Cardiac septum (tissue), 1 donor: Measurements from ENCODE around the gene NINJ2. TPM values are rescaled to one million over a fixed set of nuclear protein-coding genes. Genes with fewer than 3 reads are reported as not detected.
A peak's percentile ranks its signal among the peaks of the same experiment; 100 is the strongest.
"Not testable (repeated sequence)": the region's sequence is repeated elsewhere in the genome, so short reads cannot be mapped to it uniquely, and the experiment has no call there.

Experiments
- DNase-seq: peaks from one replicate; pipeline ENCODE4 v3.0.0-alpha.2; 2020; ENCODE audit warnings: low spot score
- intact Hi-C: fragments of 100-400 bp; cut with DNase I; formaldehyde crosslinking; loops from one replicate; pipeline ENCODE4 v1.14.0; 2022
- total RNA-seq: library from RNA; stranded (reverse); fragmentation: NEBNext Ultra II Directional; extraction: Animal tissue kit (Norgen Biotek cat#: 25700); gene quantifications from one replicate; pipeline ENCODE4 v1.2.1, GENCODE V29; 2021
- donor health status: DM: no; HTN: no; CAD: no.

The NINJ2 gene
- total RNA-seq, 1 donor from 2014 or later = 3.9 TPM

DNA sequence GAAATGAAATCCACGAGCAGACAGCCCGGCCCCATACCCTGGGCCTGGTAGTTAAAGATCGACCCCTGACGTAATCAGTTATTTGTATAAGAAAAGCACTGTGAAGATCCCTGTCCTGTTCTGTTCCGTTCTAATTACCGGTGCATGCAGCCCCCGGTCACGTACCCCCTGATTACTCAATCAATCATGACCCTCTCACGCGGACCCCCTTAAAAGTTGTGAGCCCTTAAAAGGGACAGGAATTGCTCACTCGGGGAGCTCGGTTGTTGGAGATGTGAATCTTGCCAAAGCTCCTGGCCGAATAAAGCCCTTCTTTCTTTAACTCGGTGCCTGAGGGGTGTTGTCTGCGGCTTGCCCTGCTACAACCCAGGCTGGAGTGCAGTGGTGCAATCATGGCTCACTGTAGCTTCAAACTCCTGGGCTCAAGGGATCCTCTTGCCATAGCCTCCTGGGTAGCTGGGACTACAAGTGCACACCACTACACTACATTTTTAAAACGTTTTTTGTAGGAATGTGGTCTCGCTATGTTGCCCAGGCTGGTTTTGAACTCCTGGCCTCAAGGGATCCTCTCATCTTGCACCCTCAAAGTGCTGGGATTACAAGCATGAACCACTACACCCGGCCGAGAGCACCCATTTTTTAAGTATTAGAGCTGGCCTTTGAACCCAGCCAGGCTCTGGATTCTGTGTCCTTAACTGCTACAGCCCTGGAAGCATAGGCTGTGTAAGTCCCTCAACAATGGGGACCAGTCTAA lies 85.1 kb downstream of the NINJ2 start:
- DNase-seq = not testable (repeated sequence)
- intact Hi-C loops = loop anchor here (10.0 kb wide), 1 partner anchor 1007 kb away; no protein-coding TSS in a partner anchor

DNA sequence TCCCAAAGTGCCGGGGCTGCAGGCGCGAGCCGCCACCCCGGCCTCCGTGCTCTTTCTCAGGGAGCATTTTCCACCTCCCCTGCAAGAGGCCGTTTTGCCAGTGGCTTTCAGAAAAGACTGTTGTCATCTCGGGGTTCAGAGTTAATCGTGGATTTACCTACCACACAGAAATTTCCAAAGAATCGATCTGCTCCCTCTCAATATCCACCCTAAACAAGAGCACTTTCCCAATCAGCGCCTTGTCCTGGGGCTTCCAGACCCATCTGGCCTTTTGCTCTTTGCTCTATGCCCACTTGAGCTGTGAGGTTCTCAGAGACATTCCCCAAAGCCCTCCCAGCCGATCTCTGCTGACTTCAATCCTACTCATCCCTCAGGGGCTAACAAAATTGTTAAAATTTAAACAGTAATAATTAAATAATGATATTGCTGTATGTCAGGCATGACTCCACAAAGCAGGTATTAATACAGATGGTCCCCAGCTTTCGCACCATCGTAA lies 86.6 kb downstream of the NINJ2 start:
- intact Hi-C loops = loop anchor here (1.0 to 10.0 kb wide), 2 partner anchors 175 to 1008 kb away; no protein-coding TSS in a partner anchor
- DNase-seq = no peak

DNA sequence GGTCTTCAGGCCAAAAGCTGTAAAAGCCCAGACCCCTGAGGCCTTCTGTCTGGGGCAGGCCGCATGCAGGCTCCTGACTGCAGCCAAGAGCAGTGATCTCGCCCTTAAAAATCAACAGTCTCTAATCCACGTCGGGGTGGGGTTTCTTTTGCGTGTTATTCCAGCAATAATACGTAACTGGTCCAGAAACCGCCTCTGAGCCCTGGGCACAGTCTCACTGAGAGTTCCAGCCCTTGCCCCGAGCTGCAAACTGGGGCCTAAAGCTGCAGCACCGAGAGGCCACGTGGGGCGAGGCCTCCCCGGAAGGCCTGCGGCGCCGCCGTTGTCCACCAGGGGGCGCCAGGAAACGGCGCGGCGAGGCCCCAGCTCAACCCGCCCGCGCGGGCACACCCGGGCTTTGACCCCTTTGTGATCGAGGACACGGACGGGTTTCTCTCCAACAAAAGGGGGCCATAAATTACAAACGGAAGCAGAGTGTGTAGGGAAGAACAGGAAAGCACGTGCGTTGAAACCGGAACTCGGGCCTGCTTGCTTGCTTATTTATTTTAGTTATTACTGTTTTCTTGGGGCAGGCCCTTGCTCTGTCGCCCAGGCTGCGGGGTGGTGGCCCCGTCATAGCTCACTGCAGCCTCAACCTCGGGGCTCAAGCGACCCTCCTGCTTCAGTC lies 87.2 kb downstream of the NINJ2 start:
- DNase-seq = peak; percentile 94
- intact Hi-C loops = loop anchor here (1.0 to 10.0 kb wide), 3 partner anchors 68 to 1009 kb away; no protein-coding TSS in a partner anchor

DNA sequence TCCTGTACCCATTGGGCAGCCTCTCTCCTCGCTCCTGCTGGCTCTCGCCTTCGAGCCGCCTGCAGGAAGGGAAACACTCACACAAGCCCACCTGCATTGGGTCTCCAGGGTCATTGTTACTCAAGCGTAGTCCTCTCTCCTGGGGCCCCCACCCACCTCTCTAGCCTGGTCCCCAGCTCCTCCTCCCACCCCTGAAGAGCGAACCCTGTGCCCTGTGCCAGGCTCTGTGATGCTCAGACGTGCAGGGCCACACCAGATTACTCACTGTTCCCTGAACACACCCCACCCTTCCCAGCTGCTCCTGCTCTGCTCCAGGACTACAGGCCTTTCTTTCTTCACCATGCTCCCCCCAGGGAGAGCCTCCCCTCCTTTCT lies 88.1 kb downstream of the NINJ2 start:
- intact Hi-C loops = loop anchor here (1.0 to 10.0 kb wide), 2 partner anchors 69 to 1010 kb away; no protein-coding TSS in a partner anchor
- DNase-seq = no peak

DNA sequence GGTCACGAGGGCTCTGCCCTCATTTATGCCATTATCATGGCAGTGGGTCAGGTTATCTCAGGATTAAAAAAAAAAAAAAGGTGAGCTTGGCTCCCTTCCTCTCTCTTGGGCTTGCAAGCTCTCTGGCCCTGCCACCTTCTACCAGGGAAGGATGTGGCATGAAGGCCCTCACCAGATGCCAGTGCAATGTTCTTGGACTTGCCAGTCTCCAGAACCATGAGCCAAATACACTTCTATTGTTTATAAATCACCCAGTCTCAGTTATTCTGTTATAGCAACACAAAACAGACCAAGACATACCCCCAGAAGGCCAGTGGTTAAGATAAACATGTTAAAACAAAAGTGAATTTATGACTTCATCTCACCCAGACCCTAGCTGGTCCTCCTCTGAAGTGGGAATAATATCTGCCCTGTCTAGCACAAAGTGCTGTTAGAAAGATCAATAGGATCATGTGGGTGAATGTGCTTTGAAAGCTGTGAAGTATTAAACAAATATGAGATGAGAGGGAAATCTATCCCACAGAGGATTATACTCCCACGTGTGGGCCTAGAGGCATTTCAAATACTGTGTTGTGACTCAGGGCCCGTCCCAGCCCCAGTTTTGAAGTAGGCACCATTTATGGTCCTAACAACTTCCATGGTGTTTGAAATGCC lies 88.6 kb downstream of the NINJ2 start:
- intact Hi-C loops = loop anchor here (1.0 to 10.0 kb wide), 2 partner anchors 70 to 1010 kb away; no protein-coding TSS in a partner anchor
- DNase-seq = no peak

DNA sequence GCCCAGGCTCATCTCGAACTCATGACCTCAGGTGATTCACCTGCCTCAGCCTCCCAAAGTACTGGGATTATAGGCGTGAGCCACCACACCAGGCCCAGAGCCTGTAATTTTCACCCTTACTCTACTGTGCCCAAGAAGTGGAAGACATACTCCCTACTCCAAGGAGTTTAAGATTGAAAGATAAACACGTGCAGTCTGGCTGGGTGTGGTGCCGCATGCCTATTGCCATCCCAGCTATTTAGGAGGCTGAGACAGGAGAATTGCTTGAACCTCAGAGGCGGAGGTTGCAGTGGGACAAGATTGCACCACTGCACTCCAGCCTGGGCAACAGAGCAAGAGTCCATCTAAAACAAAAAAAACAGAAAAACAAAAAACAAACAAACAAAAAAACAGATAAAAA lies 90.0 kb downstream of the NINJ2 start:
- intact Hi-C loops = loop anchor here (10.0 kb wide), 1 partner anchor 1012 kb away; no protein-coding TSS in a partner anchor
- no peak for DNase-seq

DNA sequence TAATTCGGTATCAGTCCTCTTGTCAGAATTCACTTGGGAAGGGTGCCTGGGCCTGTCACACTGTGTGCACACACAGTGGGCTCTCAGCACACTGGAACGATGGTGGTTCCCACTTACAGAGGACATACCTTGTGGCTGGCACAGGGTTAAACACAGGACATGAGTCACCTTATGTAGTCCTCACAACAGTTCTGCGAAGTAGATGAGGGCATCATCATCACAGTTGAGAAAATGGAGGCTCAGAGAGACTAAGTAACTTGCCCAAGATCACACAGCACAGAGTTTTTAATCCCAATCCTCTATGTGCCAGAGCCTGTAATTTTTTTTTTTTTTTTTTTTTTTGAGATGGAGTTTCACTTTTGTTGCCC lies 90.7 kb downstream of the NINJ2 start:
- intact Hi-C loops = loop anchor here (10.0 kb wide), 1 partner anchor 1012 kb away; no protein-coding TSS in a partner anchor
- no peak for DNase-seq

DNA sequence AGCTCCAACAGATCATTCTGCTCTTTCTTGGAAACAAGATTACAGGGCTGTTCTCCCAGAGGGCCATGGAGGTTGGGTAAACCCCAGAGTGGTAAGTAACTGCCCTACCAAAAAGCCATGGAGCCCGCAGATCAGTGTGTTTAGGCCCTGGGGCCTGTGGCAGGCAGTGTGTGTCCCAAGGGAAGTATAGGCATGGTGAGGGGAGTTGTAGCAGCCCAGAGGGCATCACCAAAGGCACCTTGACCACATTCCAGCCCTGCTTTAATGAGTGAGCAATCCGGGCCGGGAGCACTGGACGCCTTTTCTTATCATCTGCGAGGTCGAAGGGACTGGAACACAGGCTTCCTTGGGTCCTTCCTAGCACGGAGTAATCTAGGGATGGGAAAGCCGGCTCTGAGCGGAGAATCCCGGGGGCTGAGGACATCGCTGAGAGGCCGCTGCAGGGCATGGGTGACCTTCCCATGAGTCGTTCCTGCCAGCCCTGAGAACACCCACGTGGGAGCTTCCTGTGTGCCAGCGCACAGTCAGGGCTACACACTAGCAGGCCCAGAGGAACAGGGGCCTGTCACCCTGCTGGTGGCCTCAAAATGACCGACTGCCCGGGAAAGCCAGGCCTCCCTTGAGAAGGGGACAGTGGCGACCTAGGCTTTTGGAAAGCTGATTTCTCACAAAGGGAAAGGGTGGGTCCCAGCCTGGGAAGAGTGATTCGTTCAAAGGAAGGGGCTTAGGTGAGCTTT lies 91.3 kb downstream of the NINJ2 start:
- peak; percentile 83 for DNase-seq
- intact Hi-C loops = loop anchor here (2.0 to 10.0 kb wide), 5 partner anchors 75 to 1013 kb away; partner anchors contain the start of genes RAD52 and WNK1

DNA sequence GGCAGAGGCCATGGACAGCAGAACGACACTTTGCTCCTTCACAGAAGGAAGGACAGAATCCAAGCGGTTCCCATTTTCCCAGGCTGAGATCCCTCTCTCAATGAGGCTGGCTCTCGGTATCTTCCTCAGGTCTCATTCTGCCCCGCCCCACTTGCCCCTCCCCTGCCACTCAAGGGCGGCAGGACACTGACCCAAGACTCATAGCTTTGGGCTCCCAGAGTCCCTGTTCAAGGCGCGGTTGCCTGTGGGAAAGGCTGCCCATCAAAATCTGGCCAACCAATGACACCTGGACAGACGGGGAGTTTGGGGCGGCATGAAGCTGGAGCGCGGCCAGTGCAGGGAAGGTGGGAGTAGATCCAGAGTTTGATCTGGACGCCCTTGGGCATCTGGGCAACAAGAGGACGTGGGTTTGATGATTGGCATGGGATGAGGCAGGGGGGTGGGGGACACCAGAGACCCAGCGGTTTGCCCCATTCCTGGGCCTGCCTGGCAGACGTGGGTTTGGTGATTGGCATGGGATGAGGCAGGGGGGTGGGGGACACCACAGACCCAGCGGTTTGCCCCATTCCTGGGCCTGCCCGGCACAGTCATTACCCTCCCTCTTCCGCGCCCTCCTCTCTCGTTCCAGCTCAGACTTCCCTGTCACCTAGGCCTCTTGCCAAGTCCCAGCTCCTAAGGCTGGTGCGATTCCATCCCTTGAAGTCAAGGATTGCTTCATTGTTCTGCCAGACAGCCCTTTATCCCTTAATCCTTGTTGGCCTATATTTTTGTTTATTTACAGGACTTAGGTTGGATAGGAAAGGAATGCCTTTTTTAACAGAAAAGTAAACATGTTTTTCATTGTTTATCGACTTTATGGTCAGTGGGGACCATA lies 92.1 kb downstream of the NINJ2 start:
- intact Hi-C loops = loop anchor here (2.0 to 10.0 kb wide), 5 partner anchors 76 to 1014 kb away; partner anchors contain the start of genes RAD52 and WNK1
- DNase-seq = no peak

DNA sequence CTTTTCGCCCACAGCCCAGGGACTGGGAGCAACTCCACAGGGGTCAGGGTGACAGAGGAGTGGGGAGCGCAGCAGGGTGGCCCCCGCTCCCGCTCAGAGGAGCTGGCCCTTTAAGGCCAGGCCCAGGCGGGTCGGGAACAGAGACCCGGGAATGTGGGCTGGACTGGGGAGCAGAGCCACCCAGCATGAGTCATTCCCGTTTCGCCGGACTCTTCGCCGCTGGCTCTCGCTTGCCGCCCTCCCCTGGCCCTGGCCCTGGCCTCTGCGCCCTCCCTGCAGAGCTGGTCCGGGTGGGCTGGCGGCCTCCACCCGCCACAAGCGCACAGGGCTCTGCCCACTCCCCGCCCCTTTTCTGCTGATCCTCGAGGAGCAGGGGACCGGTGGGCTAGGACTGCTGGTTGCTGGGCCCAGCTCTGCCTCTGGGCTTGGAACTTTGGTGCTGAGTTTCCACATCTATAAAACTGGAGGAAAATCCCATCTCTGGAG lies 92.8 kb downstream of the NINJ2 start:
- DNase-seq = peak; percentile 90
- intact Hi-C loops = loop anchor here (2.0 to 10.0 kb wide), 5 partner anchors 76 to 1014 kb away; partner anchors contain the start of genes RAD52 and WNK1

DNA sequence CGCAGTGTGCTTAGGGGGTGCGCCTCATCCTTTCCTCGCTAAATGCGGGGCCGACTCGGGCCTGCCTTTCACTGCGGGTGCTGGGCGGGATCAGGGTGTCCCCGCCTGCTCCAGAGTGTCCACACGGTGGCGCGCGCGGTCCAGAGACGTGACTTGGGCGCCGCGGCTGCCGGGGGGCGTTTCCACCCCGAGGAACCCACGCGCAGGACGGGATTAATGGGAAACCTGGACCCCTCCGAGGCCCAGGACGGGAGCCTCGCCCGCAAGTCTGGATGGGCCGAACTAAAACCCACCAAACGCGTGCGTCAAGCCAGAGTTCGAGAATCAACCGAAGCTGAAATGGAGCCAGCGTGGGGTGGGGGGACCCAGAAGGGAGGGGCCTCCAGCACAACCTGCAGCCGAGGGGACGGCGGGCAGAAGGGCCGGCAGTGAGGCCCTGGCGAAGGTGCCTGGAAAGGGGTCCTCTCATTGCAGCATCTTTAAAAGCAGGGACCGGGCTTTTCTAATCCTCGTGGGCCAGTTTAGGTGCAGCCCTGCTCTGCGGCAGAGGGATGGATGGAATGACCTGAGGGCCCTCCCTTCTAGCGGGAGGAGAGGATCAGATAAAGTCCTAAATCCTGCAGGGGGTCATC lies 93.3 kb downstream of the NINJ2 start:
- intact Hi-C loops = loop anchor here (2.0 to 10.0 kb wide), 7 partner anchors 77 to 1015 kb away; partner anchors contain the start of genes RAD52 and WNK1
- DNase-seq = peak; percentile 93

DNA sequence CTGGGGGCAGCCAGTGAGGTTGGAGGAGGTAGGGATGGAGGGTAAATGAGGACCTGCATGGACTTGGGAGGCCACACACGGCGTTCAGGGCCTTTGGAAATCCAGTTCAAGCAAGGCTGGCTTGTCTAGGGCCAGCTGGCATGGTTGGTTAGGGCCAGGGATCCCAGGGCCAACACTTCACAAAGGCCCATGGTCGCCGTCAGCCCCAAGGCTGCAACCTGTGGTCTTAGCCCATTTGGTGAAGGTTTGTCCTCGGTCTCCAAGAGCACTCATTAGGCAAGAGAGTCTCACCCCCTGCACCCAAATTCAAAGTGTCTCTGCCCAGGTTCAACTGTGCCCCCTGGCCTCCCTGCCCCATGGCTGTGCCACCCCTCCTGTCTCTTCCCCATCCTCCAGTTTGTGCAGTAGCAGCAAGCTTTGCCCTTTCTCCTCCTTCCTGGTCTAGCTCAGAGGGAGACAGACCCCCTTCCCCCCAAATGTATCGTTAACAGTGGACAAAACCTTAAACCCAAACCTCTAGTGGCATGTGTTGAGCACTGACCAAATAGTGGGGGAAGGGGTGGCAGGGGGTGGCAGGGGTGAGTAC lies 94.1 kb downstream of the NINJ2 start:
- peak; percentile 57 for DNase-seq

DNA sequence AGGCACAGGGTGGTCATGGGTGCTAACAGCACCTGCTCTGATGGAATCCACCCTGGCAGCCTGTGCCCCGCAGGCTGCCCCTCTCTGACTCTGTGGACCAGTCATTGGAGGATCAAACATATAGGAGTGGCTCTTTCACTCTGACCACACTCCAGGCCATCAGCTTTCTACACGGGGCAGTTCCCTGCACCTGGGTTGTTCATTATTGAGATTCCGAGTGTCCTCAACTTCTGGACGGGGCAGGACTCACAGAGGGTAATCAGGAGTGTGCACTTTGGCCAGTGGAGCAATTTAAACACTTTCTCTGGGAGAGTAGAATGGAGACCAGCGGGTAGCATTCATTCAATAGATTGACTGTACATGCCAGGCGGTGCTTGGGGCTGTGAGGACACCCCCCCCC lies 94.8 kb downstream of the NINJ2 start:
- intact Hi-C loops = loop anchor here (10.0 kb wide), 2 partner anchors 316 to 536 kb away; no protein-coding TSS in a partner anchor
- DNase-seq = no peak

More for the DNA sequence above, 94.1 kb downstream of the NINJ2 start:
- intact Hi-C loops = loop anchor here (10.0 kb wide), 2 partner anchors 316 to 536 kb away; no protein-coding TSS in a partner anchor

DNA sequence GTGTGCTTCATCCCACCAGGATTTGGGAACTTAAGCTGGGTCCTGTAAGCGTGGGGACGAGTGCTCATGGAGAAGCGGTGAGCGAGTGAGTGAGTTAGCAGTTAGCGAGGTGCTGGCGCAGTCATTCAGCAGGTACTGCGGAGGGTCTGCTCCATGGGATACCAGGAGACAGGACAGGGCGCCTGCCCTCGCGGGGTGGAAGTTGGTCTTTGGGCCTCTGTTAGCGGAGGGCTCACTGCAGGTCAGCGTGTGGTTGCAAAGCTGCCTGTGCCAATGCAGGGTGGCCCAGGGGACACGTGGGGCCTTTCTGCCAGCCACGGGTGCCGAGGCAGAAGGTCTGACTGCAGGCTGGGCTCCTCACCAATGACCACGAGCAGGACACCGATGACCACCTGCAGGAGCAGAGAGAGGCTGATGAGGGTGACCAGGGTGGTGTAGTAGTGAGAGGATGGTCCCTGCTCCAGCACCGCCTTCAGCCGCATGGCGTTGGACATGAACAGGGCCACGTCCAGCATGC lies 97.6 kb downstream of the NINJ2 start:
- intact Hi-C loops = loop anchor here (10.0 kb wide), 2 partner anchors 319 to 539 kb away; no protein-coding TSS in a partner anchor
- DNase-seq = no peak

DNA sequence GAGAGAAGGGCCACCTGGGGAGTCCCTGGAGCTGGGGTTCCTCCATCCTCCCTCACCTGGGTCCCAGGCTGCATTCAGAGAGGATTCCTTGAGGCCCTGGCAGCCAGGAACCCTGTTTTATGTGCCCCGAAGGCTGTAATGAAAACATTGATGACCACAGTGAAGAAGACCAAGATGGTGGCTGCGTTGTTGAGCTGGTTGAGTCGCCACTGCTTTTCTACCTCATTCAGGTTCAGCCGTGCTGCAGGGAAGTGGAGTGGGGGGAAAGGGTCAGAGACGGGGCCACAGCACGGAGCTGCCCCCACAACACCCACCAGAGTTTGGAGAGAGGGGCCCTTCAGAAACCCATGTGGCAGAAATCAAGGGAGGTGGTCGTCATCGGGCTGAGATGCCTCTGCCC lies 98.1 kb downstream of the NINJ2 start:
- intact Hi-C loops = loop anchor here (10.0 kb wide), 2 partner anchors 320 to 540 kb away; no protein-coding TSS in a partner anchor
- DNase-seq = no peak

DNA sequence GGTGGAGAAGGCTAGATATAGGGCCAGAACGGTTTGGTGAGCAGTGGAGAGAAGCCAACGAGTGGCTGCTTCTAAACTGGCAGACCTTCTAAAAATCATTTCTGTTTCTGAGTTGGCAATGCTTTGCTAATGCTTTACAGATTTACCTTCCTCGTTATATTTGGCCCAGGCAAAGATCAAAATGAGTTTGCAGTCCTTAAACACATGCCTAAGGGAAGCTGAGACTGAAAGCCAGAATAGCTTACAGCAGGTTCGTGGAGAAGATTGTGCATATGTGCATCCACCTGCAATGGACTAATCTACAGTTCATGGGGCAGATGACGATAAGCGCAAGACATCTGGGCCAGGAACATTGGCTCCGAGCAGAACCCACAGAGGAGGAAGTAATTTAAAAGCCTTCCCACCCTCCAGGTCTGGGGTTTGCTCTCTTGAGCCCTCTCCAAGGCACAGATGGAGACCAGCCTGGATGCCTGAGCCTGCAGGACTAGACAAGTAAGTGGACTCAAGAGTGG lies 99.4 kb downstream of the NINJ2 start:
- no peak for DNase-seq
- intact Hi-C loops = loop anchor here (10.0 kb wide), 2 partner anchors 321 to 541 kb away; no protein-coding TSS in a partner anchor
